ENCODE results near the gene P2RY6.
"Not testable (repeated sequence)": the region's sequence is repeated elsewhere in the genome, so short reads cannot be mapped to it uniquely, and the experiment has no call there.

P2RY6 gene, protein sequence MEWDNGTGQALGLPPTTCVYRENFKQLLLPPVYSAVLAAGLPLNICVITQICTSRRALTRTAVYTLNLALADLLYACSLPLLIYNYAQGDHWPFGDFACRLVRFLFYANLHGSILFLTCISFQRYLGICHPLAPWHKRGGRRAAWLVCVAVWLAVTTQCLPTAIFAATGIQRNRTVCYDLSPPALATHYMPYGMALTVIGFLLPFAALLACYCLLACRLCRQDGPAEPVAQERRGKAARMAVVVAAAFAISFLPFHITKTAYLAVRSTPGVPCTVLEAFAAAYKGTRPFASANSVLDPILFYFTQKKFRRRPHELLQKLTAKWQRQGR

DNA sequence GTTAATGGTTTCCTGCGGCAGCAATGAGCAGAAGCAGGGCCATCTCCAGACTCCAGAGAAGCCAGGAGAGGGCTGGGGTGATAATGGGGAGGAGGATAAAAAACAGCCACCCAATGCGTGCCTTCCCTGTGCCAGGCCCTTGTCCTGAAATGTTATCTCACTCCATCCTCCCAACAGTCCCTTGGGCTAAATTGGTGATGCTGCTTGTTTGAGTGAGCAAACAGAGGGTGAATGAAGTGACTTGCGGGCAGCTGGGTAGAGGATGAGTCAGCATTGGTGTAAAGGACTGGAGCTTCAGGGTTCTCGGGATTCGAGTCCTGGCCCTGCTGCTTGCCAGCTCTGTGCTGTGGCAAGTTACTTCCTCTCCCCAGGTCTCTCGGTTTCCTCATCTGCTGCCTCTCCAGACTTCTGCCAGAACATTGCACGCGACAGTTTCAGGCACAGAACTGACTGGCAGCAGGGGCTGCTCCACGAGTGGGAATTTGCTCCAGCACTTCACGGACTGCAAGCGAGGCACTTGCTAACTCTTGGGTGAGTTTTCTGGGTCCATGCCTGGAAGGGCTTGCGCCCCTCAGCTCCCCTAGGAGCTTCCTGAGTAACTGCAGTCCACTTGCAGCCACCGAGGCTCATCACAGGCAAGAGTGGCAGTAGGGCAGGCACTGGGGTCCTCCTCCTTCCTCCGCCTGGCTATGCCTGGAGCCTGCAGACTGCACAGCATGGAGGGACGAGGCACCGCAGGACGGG lies at the start of gene P2RY6:
P2RY6 (plus strand) TSS at position 403 of the 744 bp plus-strand sequence. CDS start 24,181 bp downstream, outside the sequence.
- Mint-ChIP-seq H3K27me3 (peaks cover 10 to 15% of the 10 kb centered on the region in 2 donors), H3K9me3 (no peaks in the 10 kb centered on the region), H3K4me1 (peaks cover 24 to 32% of the 10 kb centered on the region in 2 donors), H3K4me3 (no peak within 1 kb of the TSS), H3K27ac (peak within 1 kb of the TSS; percentile 62), H3K36me3 (no peaks in the 10 kb centered on the region)
- no peak for DNase-seq
- peak; percentile 50 to 64 for ATAC-seq (replicated peaks)

DNA sequence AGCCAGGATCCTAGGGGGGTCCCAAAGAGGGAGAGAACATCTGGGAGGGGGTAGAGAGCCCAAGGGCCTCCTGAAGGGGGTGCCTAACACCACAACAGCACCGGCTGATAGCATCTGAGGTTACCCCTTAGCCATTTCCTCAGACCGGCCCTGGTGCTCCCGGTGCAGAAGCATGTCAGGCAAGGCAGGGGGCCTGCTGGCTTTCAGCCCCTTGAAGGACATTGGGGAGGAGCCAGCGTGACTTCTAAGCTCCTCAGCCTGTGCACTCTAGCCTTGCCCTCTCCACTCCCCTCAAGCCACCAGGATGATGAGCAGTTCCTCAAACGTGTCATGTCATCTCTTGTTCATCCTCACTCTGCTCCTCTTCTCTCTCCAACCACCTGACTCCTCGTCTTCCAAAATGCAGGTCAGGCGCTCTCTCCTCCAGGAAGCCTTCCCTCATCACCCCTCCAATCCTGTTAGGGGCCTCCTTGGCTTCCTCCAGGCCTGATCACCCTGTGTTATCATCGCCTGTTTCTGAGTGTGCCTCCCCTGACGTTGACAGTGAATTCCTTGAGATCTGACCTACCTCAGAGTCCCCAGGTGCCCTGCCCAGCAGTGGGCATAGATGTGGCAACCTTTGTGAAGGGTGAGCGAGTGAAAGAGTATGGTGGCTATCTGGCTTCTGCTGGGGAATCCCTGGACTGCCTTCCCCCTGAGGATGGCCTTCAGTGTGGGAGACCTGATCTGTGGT lies 48.0 kb upstream of the P2RY6 start:
- no peaks in the 10 kb centered on the region for H3K36me3 Mint-ChIP-seq
- H3K27me3 Mint-ChIP-seq = peaks cover 21 to 33% of the 10 kb centered on the region in 2 donors
- H3K4me3 Mint-ChIP-seq = no peak overlapping the region
- H3K9me3 Mint-ChIP-seq = no peaks in the 10 kb centered on the region
- no peak for DNase-seq
- peaks cover 0 to under 1% of the 10 kb centered on the region in 2 donors for H3K4me1 Mint-ChIP-seq
- H3K27ac Mint-ChIP-seq = no peak overlapping the region
- peak in 1 of 2 donors; percentile 19 for ATAC-seq (replicated peaks)

GRCh38 chr11:73225001-73225686 lies 47.0 kb upstream of the P2RY6 start:
- no peak for DNase-seq
- H3K27me3 Mint-ChIP-seq = peaks cover 15 to 23% of the 10 kb centered on the region in 2 donors
- no peak overlapping the region for H3K4me3 Mint-ChIP-seq
- no peaks in the 10 kb centered on the region for H3K9me3 Mint-ChIP-seq
- no peaks in the 10 kb centered on the region for H3K36me3 Mint-ChIP-seq
- no peak for ATAC-seq (replicated peaks)
- no peak overlapping the region for H3K27ac Mint-ChIP-seq
- peaks cover 0 to under 1% of the 10 kb centered on the region in 2 donors for H3K4me1 Mint-ChIP-seq

- H3K27ac Mint-ChIP-seq = no peak overlapping the region
These were observed 46.3 kb upstream of the P2RY6 start for GRCh38 chr11:73225851-73226250.

GRCh38 chr11:73226297-73227006 lies 45.7 kb upstream of the P2RY6 start:
- Mint-ChIP-seq H3K4me1 (peaks cover 0 to 2% of the 10 kb centered on the region in 2 donors), H3K27ac (no peak overlapping the region), H3K4me3 (no peak overlapping the region), H3K27me3 (peaks cover 15 to 20% of the 10 kb centered on the region in 2 donors), H3K9me3 (no peaks in the 10 kb centered on the region), H3K36me3 (no peaks in the 10 kb centered on the region)
- no peak for DNase-seq
- ATAC-seq (replicated peaks) = no peak

More at GRCh38 chr11:73225851-73226250, 46.3 kb upstream of the P2RY6 start:
- H3K27me3 Mint-ChIP-seq = peaks cover 16 to 20% of the 10 kb centered on the region in 2 donors
- ATAC-seq (replicated peaks) = no peak
- no peak for DNase-seq
- H3K36me3 Mint-ChIP-seq = no peaks in the 10 kb centered on the region
- peaks cover 0 to 2% of the 10 kb centered on the region in 2 donors for H3K4me1 Mint-ChIP-seq
- no peaks in the 10 kb centered on the region for H3K9me3 Mint-ChIP-seq
- no peak overlapping the region for H3K4me3 Mint-ChIP-seq

GRCh38 chr11:73227571-73228211 lies 44.4 kb upstream of the P2RY6 start:
- Mint-ChIP-seq H3K4me1 (peaks cover 0 to 2% of the 10 kb centered on the region in 2 donors), H3K27ac (no peak overlapping the region), H3K36me3 (no peaks in the 10 kb centered on the region), H3K9me3 (no peaks in the 10 kb centered on the region), H3K4me3 (no peak overlapping the region), H3K27me3 (peaks cover 15 to 16% of the 10 kb centered on the region in 2 donors)
- ATAC-seq (replicated peaks) (no peak), DNase-seq (no peak)

GRCh38 chr11:73228268-73229134 lies 43.6 kb upstream of the P2RY6 start:
- no peak for DNase-seq
- no peaks in the 10 kb centered on the region for H3K36me3 Mint-ChIP-seq

GRCh38 chr11:73229321-73229895 lies 42.7 kb upstream of the P2RY6 start:
- DNase-seq = no peak
- Mint-ChIP-seq H3K9me3 (no peaks in the 10 kb centered on the region), H3K27ac (no peak overlapping the region), H3K36me3 (no peaks in the 10 kb centered on the region), H3K27me3 (peaks cover 6 to 11% of the 10 kb centered on the region in 2 donors), H3K4me1 (peaks cover 0 to 2% of the 10 kb centered on the region in 2 donors), H3K4me3 (no peak overlapping the region)
- ATAC-seq (replicated peaks) = peak in 1 of 2 donors; percentile 53

More at GRCh38 chr11:73228268-73229134, 43.6 kb upstream of the P2RY6 start:
- Mint-ChIP-seq H3K4me3 (no peak overlapping the region), H3K4me1 (peaks cover 0 to 2% of the 10 kb centered on the region in 2 donors), H3K9me3 (no peaks in the 10 kb centered on the region), H3K27me3 (peaks cover 10 to 16% of the 10 kb centered on the region in 2 donors), H3K27ac (no peak overlapping the region)
- no peak for ATAC-seq (replicated peaks)

- Mint-ChIP-seq H3K4me3 (no peak overlapping the region), H3K9me3 (no peaks in the 10 kb centered on the region), H3K27ac (peak overlapping the region; percentile 56), H3K36me3 (no peaks in the 10 kb centered on the region), H3K4me1 (peaks cover 0 to 2% of the 10 kb centered on the region in 2 donors), H3K27me3 (peaks cover 0 to 11% of the 10 kb centered on the region in 2 donors)
- ATAC-seq (replicated peaks) (no peak), DNase-seq (no peak)
These were observed 42.0 kb upstream of the P2RY6 start for GRCh38 chr11:73229896-73230875.

GRCh38 chr11:73230931-73231330 lies 41.2 kb upstream of the P2RY6 start:
- H3K27ac Mint-ChIP-seq = no peak overlapping the region
- H3K4me3 Mint-ChIP-seq = no peak overlapping the region
- H3K4me1 Mint-ChIP-seq = peaks cover 0 to 2% of the 10 kb centered on the region in 2 donors
- H3K27me3 Mint-ChIP-seq = peaks cover 0 to 11% of the 10 kb centered on the region in 2 donors
- no peak for DNase-seq
- no peak for ATAC-seq (replicated peaks)
- H3K36me3 Mint-ChIP-seq = no peaks in the 10 kb centered on the region
- H3K9me3 Mint-ChIP-seq = no peaks in the 10 kb centered on the region

DNA sequence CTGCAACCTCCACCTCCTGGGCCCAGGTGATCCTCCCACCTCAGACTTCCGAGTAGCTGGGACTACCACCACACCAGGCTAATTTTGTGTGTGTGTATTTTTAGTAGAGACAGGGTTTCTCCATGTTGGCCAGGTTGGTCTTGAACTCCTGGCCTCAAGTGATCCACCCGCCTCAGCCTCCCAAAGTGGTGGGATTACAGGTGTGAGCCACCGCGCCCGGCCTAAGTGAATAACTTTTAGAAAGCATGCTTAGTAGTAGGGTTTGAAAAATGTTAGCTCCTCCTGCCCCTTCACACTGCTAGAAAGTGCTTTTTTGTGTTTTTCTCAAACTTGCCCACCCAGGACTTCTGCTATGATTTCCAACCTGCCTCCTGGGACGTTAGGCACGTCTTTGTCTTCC lies 39.7 kb upstream of the P2RY6 start:
- H3K4me1 Mint-ChIP-seq; H3K4me3 Mint-ChIP-seq; H3K9me3 Mint-ChIP-seq; H3K36me3 Mint-ChIP-seq; H3K27ac Mint-ChIP-seq; DNase-seq; ATAC-seq (replicated peaks): not testable (repeated sequence)
- peaks cover 0 to 11% of the 10 kb centered on the region in 2 donors for H3K27me3 Mint-ChIP-seq

All from stimulated activated naive B cell treated with anti-CD40 and anti-IgM and Interleukin-4, amounts not matched to agents 10 μg/mL and 1 μg/mL and 100 μg/mL, for 72 hours (primary cell).